HEK293T (cell line): Measurements from ENCODE around the gene RTP2.

Experiments
- BHLHE40 ChIP-seq: fragments of 450-650 bp; IDR thresholded peaks from 2 replicates; pipeline ENCODE4 v1.6.1; 2016; ENCODE audit warnings: mild to moderate bottlenecking, moderate library complexity, borderline replicate concordance
- FOXM1 ChIP-seq: fragments of 450-650 bp; IDR thresholded peaks from 2 replicates; pipeline ENCODE4 v1.6.1; 2017; ENCODE audit warnings: mild to moderate bottlenecking, borderline replicate concordance
- HDGF ChIP-seq: fragments of 450-650 bp; IDR thresholded peaks from 2 replicates; pipeline ENCODE4 v1.6.1; 2017; ENCODE audit warnings: antibody characterized with exemption, borderline replicate concordance
- NFRKB ChIP-seq: fragments of 450-650 bp; IDR thresholded peaks from 2 replicates; pipeline ENCODE4 v1.6.1; 2016; ENCODE audit warnings: mild to moderate bottlenecking, moderate library complexity
- SP1 ChIP-seq: fragments of 450-650 bp; IDR thresholded peaks from 2 replicates; pipeline ENCODE4 v1.6.1; 2017
- SUZ12 ChIP-seq: fragments of 450-650 bp; IDR thresholded peaks from 2 replicates; pipeline ENCODE4 v1.6.1; 2016; ENCODE audit warnings: mild to moderate bottlenecking
- TARDBP ChIP-seq: fragments of 450-650 bp; IDR thresholded peaks from 2 replicates; pipeline ENCODE4 v1.6.1; 2016

DNA sequence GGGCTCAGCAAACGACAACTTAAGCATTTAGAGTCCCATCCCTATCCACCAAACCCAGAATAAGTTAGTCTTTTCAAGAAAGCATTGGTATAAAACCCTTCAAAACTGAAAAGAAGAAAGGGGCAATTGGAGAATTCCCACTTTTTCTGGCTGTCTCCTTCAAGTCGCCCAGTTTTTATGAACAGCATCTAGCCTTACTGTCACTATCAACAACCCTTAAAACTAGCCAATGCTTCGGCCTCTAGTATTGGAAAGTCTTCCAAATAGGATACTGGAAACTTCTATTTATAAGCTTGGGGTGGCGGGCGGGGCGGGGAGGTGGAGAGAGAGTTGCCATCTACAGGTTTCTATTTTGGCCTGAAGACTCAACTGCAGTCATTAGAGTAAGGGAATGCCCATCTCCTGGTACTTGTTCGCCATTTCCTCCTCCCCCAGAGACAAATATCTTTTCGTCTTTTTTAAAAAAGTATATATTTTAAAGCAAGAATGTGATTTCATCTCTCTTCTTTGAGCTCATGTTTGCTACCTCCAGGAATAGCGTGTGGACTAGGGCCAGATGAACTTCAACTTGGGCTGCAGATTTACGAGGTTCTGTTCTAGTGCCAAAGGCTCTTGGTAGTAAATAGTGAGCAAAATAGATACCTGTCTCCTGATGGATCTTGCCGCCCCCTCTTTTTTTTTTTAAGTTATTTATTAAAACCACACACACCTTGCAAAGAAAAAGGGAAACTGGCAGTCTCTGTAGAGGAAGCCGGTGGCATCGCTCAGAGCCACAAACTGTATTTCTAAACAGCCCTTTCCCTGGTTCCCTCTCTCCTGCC, 40.2 kb upstream of the RTP2 start:
- no peak for TF ChIP-seq SP1
- no peak for TF ChIP-seq BHLHE40
- no peak for TF ChIP-seq NFRKB
- TF ChIP-seq TARDBP: no peak
- TF ChIP-seq HDGF: no peak
- no peak for TF ChIP-seq SUZ12
- no peak for TF ChIP-seq FOXM1
